Stimulated activated CD4-positive, alpha-beta T cell treated with anti-CD3 and anti-CD28 coated beads, Interleukin-15, amount 100 ng/mL, for 48 hours (primary cell): ENCODE data around the gene TPSG1.
A peak's percentile ranks its signal among the peaks of the same experiment; 100 is the strongest.
"Not testable (repeated sequence)": the region's sequence is repeated elsewhere in the genome, so short reads cannot be mapped to it uniquely, and the experiment has no call there.

ENCODE experiments used
- DNase-seq, 2 donors: peaks; one replicate each; pipeline ENCODE4 v3.0.0-alpha.2; 2020; ENCODE audit warnings: low read depth in 2 of 2

The TPSG1 gene

GRCh38 chr16:1195393-1195666 lies 29.7 kb downstream of the TPSG1 start:
- no peak for DNase-seq

- no peak for DNase-seq
Measured at GRCh38 chr16:1194665-1195392, 30.2 kb downstream of the TPSG1 start.

- DNase-seq: no peak
Measured at GRCh38 chr16:1193825-1194581, 31.1 kb downstream of the TPSG1 start.

GRCh38 chr16:1193143-1193824 lies 31.8 kb downstream of the TPSG1 start:
- no peak for DNase-seq

GRCh38 chr16:1192384-1193073 lies 32.5 kb downstream of the TPSG1 start:
- DNase-seq: no peak

- DNase-seq: not testable (repeated sequence)
Measured at GRCh38 chr16:1190789-1191188, 34.3 kb downstream of the TPSG1 start.

GRCh38 chr16:1189455-1189854 lies 35.6 kb downstream of the TPSG1 start:
- DNase-seq: no peak

GRCh38 chr16:1188432-1189189 lies 36.5 kb downstream of the TPSG1 start:
- peak in 1 of 2 donors; percentile 17 for DNase-seq

- DNase-seq: not testable (repeated sequence)
Measured at GRCh38 chr16:1185460-1186207, 39.4 kb downstream of the TPSG1 start.

GRCh38 chr16:1184980-1185379 lies 40.1 kb downstream of the TPSG1 start:
- DNase-seq: no peak

- DNase-seq: no peak
Measured at GRCh38 chr16:1184156-1184868, 40.8 kb downstream of the TPSG1 start.

- no peak for DNase-seq
Measured at GRCh38 chr16:1182950-1183907, 41.8 kb downstream of the TPSG1 start.

GRCh38 chr16:1182316-1182671 lies 42.8 kb downstream of the TPSG1 start:
- no peak for DNase-seq

- no peak for DNase-seq
Measured at GRCh38 chr16:1181404-1182315, 43.4 kb downstream of the TPSG1 start.

- DNase-seq: no peak
Measured at GRCh38 chr16:1180549-1181403, 44.3 kb downstream of the TPSG1 start.

GRCh38 chr16:1178295-1178910 lies 46.7 kb downstream of the TPSG1 start:
- no peak for DNase-seq

GRCh38 chr16:1177750-1178149 lies 47.3 kb downstream of the TPSG1 start:
- no peak for DNase-seq
